Fibroblast of mammary gland (primary cell): ENCODE results near the gene SNX13.
A peak's percentile ranks its signal among the peaks of the same experiment; 100 is the strongest.
"Not testable (repeated sequence)": the region's sequence is repeated elsewhere in the genome, so short reads cannot be mapped to it uniquely, and the experiment has no call there.

Experiments used
- DNase-seq: peaks from one replicate; pipeline ENCODE4 v3.0.0-alpha.2; 2010; ENCODE audit warnings: low read depth
- H3K4me3 ChIP-seq: 2 replicates; pipeline ENCODE4 v1.5.1; 2011; ENCODE audit warnings: low read depth, mild to moderate bottlenecking, low read length, moderate library complexity; ENCODE audit not compliant: control insufficient read depth
- TF ChIP-seq, protein P1 (sequence below): conservative IDR thresholded peaks from 2 replicates; pipeline ENCODE4 v1.5.1; 2011; ENCODE audit warnings: low read depth, low read length, inconsistent platforms; ENCODE audit not compliant: control insufficient read depth, insufficient read depth

The SNX13 gene

DNA sequence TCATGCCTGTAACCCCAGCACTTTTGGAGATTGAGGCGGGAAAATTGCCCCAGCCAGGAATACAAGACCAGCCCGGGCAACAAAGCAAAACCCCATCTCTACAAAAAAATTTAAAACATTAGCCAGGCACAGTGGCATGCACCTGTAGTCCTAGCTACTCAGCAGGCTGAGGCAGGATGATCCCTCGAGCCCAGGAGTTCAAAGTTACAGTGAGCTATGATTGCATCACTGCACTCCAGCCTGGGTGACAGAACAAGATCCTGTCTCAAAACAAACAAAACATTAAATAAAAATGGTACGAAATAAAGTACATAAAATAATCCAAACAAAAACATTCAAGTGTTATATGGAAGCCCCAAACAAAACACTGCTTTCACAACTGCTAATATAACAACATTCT, 125.0 kb downstream of the SNX13 start:
- TF ChIP-seq, protein P1, sequence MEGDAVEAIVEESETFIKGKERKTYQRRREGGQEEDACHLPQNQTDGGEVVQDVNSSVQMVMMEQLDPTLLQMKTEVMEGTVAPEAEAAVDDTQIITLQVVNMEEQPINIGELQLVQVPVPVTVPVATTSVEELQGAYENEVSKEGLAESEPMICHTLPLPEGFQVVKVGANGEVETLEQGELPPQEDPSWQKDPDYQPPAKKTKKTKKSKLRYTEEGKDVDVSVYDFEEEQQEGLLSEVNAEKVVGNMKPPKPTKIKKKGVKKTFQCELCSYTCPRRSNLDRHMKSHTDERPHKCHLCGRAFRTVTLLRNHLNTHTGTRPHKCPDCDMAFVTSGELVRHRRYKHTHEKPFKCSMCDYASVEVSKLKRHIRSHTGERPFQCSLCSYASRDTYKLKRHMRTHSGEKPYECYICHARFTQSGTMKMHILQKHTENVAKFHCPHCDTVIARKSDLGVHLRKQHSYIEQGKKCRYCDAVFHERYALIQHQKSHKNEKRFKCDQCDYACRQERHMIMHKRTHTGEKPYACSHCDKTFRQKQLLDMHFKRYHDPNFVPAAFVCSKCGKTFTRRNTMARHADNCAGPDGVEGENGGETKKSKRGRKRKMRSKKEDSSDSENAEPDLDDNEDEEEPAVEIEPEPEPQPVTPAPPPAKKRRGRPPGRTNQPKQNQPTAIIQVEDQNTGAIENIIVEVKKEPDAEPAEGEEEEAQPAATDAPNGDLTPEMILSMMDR: no peak
- H3K4me3 ChIP-seq: no peak overlapping the region
- no peak for DNase-seq

- DNase-seq: no peak
- no peak overlapping the region for H3K4me3 ChIP-seq
- TF ChIP-seq, protein P1: no peak
Observed at GRCh38 chr7:17814058-17814457, 126.2 kb downstream of the SNX13 start.

- H3K4me3 ChIP-seq, DNase-seq: not testable (repeated sequence)
Observed at GRCh38 chr7:17809215-17809614, 131.1 kb downstream of the SNX13 start.

- DNase-seq: no peak
- TF ChIP-seq, protein P1: no peak
- H3K4me3 ChIP-seq: no peak overlapping the region
Observed at GRCh38 chr7:17807242-17807641, 133.1 kb downstream of the SNX13 start.

DNA sequence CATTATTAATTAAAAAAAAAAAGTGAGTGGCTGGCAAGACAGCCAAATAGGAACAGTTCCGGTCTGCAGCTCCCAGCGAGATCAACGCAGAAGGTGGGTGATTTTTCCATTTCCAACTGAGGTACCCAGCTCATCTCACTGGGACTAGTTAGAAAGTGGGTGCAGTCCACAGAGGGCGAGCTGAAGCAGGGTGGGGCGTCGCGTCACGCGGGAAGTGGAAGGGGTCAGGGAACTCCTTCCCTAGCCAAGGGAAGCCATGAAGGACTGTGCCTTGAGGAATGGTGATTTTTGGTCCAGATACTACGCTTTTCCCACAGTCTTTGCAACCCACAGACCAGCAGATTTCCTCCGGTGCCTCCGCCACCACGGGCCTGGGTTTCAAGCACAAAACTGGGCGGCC, 133.7 kb downstream of the SNX13 start:
- no peak for DNase-seq
- H3K4me3 ChIP-seq: no peak overlapping the region
- TF ChIP-seq, protein P1: no peak

GRCh38 chr7:17802056-17802455, 138.2 kb downstream of the SNX13 start:
- no peak overlapping the region for H3K4me3 ChIP-seq
- DNase-seq: peak; percentile 55
- TF ChIP-seq, protein P1: no peak

GRCh38 chr7:17792075-17792936, 148.0 kb downstream of the SNX13 start:
- no peak for DNase-seq
- H3K4me3 ChIP-seq: no peak overlapping the region
- TF ChIP-seq, protein P1: no peak
